Esophagus squamous epithelium (tissue), 5 donors: Measurements from ENCODE around the gene ACOT12. TPM values are rescaled to one million over a fixed set of nuclear protein-coding genes. Genes with fewer than 3 reads are reported as not detected.

ENCODE experiments used
- DNase-seq: peaks from one replicate; lab custom pipeline; 2025; lab: John Stamatoyannopoulos, UW
- H3K27ac ChIP-seq, 4 donors: fragments of 200-600 bp; sonication (generic); one replicate each; pipeline ENCODE4 v1.5.1; 2016 to 2019; ENCODE audit warnings: mild to moderate bottlenecking in 1 of 4
- H3K27me3 ChIP-seq, 4 donors: fragments of 200-600 bp; sonication (generic); 1 replicate in 3 of 4; 2 replicates in 1 of 4; pipeline versions ENCODE4 v1.5.1 to v1.6.0; 2017 to 2021; ENCODE audit warnings: antibody characterized with exemption in 1 of 4
- H3K36me3 ChIP-seq, 3 donors: fragments of 200-600 bp; sonication (generic); one replicate each; pipeline ENCODE4 v1.5.1; 2016 to 2019
- H3K4me1 ChIP-seq, 3 donors: fragments of 200-600 bp; sonication (generic); one replicate each; pipeline ENCODE4 v1.5.1; 2017 to 2019
- H3K4me3 ChIP-seq, 4 donors: fragments of 200-600 bp; sonication (generic); 1 replicate in 3 of 4; 2 replicates in 1 of 4; pipeline ENCODE4 v1.5.1; 2016 to 2019; ENCODE audit warnings: mild to moderate bottlenecking in 2 of 4, moderate library complexity in 1 of 4
- H3K9me3 ChIP-seq, 3 donors: fragments of 200-600 bp; sonication (generic); one replicate each; pipeline ENCODE4 v1.5.1; 2016 to 2019
- CTCF ChIP-seq, 6 experiments: fragments of 450-650 bp in 4 of 6; fragments of 200-600 bp in 2 of 6; sonication (generic) in 2 of 6; IDR thresholded peaks; one replicate each; pipeline ENCODE4 v1.5.1; 2016 to 2019; ENCODE audit warnings: antibody characterized with exemption in 6 of 6, mild to moderate bottlenecking in 4 of 6, moderate library complexity in 4 of 6
- POLR2A ChIP-seq, 4 donors: fragments of 450-650 bp; IDR thresholded peaks; one replicate each; pipeline ENCODE4 v1.6.1; 2017; ENCODE audit warnings: antibody characterized with exemption in 4 of 4, mild to moderate bottlenecking in 4 of 4, moderate library complexity in 3 of 4
- WGBS, 2 donors: methylation state at CpG; one replicate each; pipeline ENCODE4 v1.1.5; 2018; 5-methylcytosine and 5-hydroxymethylcytosine counted together
- intact Hi-C: fragments of 100-400 bp; cut with DNase I; formaldehyde crosslinking; loops from one replicate; pipeline ENCODE4 v1.15.0; 2022
- total RNA-seq, 4 donors: library from RNA; depleted of rRNA; stranded (reverse); fragments of >200 nt; gene quantifications; one replicate each; pipeline ENCODE4 v1.1.0, GENCODE V29; 2016
- donor health status: DM: yes; HTN: yes; CAD: no.

The ACOT12 gene
- total RNA-seq, 4 donors from 2014 or later = not detected

- Histone ChIP-seq H3K4me3 (no peak overlapping the region), H3K27me3 (no peaks in the 10 kb centered on the region), H3K4me1 (no peaks in the 10 kb centered on the region), H3K27ac (no peak overlapping the region), H3K36me3 (peaks cover 0 to 22% (median 5%) of the 10 kb centered on the region in 3 donors), H3K9me3 (no peaks in the 10 kb centered on the region)
- WGBS, 2 donors = 57 to 71% methylated on average over 2 of the region's 2 CpGs
- no peak for DNase-seq
- TF ChIP-seq CTCF (IDR thresholded peaks at IDR 0.05) = no peak
- TF ChIP-seq POLR2A (IDR thresholded peaks at IDR 0.05) = no peak
- intact Hi-C loops = no loop called here
Observed at GRCh38 chr5:81317536-81317935, 76.4 kb downstream of the ACOT12 start.

GRCh38 chr5:81316571-81316970, 77.4 kb downstream of the ACOT12 start:
- Histone ChIP-seq H3K4me1 (no peaks in the 10 kb centered on the region), H3K27ac (no peak overlapping the region), H3K4me3 (no peak overlapping the region), H3K27me3 (no peaks in the 10 kb centered on the region), H3K36me3 (peaks cover 0 to 32% (median 5%) of the 10 kb centered on the region in 3 donors), H3K9me3 (no peaks in the 10 kb centered on the region)
- no peak for TF ChIP-seq POLR2A (IDR thresholded peaks at IDR 0.05)
- no peak for TF ChIP-seq CTCF (IDR thresholded peaks at IDR 0.05)
- no peak for DNase-seq
- 76 to 85% methylated on average over 2 of the region's 2 CpGs for WGBS, 2 donors
- intact Hi-C loops = no loop called here

GRCh38 chr5:81315830-81316229, 78.1 kb downstream of the ACOT12 start:
- intact Hi-C loops = no loop called here
- WGBS, 2 donors = 88 to 89% methylated on average over 4 of the region's 4 CpGs

GRCh38 chr5:81315336-81315735, 78.6 kb downstream of the ACOT12 start:
- H3K27ac ChIP-seq = no peak overlapping the region
- intact Hi-C loops = no loop called here
- H3K27me3 ChIP-seq = no peaks in the 10 kb centered on the region
- TF ChIP-seq POLR2A (IDR thresholded peaks at IDR 0.05) (no peak), CTCF (IDR thresholded peaks at IDR 0.05) (no peak)
- H3K4me3 ChIP-seq = no peak overlapping the region
- DNase-seq = no peak
- no peaks in the 10 kb centered on the region for H3K9me3 ChIP-seq
- H3K4me1 ChIP-seq = no peaks in the 10 kb centered on the region
- 61 to 100% methylated on average over 1 of the region's 1 CpG for WGBS, 2 donors
- H3K36me3 ChIP-seq = peaks cover 5 to 44% (median 6%) of the 10 kb centered on the region in 3 donors

More at GRCh38 chr5:81315830-81316229, 78.1 kb downstream of the ACOT12 start:
- Histone ChIP-seq H3K36me3 (peaks cover 5 to 39% (median 5%) of the 10 kb centered on the region in 3 donors), H3K4me1 (no peaks in the 10 kb centered on the region), H3K9me3 (no peaks in the 10 kb centered on the region), H3K4me3 (no peak overlapping the region), H3K27ac (no peak overlapping the region), H3K27me3 (no peaks in the 10 kb centered on the region)
- no peak for TF ChIP-seq POLR2A (IDR thresholded peaks at IDR 0.05)
- no peak for TF ChIP-seq CTCF (IDR thresholded peaks at IDR 0.05)
- DNase-seq = no peak

- DNase-seq = no peak
- Histone ChIP-seq H3K4me1 (no peaks in the 10 kb centered on the region), H3K36me3 (peaks cover 5 to 49% (median 6%) of the 10 kb centered on the region in 3 donors)
Observed at GRCh38 chr5:81314581-81314980, 79.4 kb downstream of the ACOT12 start.

More at GRCh38 chr5:81314581-81314980, 79.4 kb downstream of the ACOT12 start:
- Histone ChIP-seq H3K27me3 (no peaks in the 10 kb centered on the region), H3K9me3 (no peaks in the 10 kb centered on the region), H3K27ac (no peak overlapping the region), H3K4me3 (no peak overlapping the region)
- intact Hi-C loops = no loop called here
- WGBS, 2 donors = 87 to 98% methylated on average over 3 of the region's 3 CpGs
- no peak for TF ChIP-seq CTCF (IDR thresholded peaks at IDR 0.05)
- TF ChIP-seq POLR2A (IDR thresholded peaks at IDR 0.05) = no peak
